ENCODE results near the gene GLIS2.
"Not testable (repeated sequence)": the region's sequence is repeated elsewhere in the genome, so short reads cannot be mapped to it uniquely, and the experiment has no call there.

The GLIS2 gene

GRCh38 chr16:4342866-4343744, 27.2 kb downstream of the GLIS2 start:
- no peak for TF ChIP-seq CTCF (IDR thresholded peaks at IDR 0.05; ENCODE audit: low read depth, low read length)
- Histone ChIP-seq H3K27ac (no peak overlapping the region), H3K27me3 (ENCODE audit: insufficient read depth, low read depth, severe bottlenecking) (no peaks in the 10 kb centered on the region), H3K4me3 (ENCODE audit: low read depth, low read length) (no peak overlapping the region), H3K36me3 (peaks cover 27% of the 10 kb centered on the region), H3K9me3 (ENCODE audit: severe bottlenecking) (no peaks in the 10 kb centered on the region)
- no peak for DNase-seq

- H3K4me3 ChIP-seq (ENCODE audit: low read depth, low read length); H3K27ac ChIP-seq; DNase-seq; H3K9me3 ChIP-seq (ENCODE audit: severe bottlenecking); H3K27me3 ChIP-seq (ENCODE audit: insufficient read depth, low read depth, severe bottlenecking): not testable (repeated sequence)
- peaks cover 19% of the 10 kb centered on the region for H3K36me3 ChIP-seq
Observed at GRCh38 chr16:4344300-4344982, 28.6 kb downstream of the GLIS2 start.

- H3K9me3 ChIP-seq (ENCODE audit: severe bottlenecking), result no peaks in the 10 kb centered on the region
- DNase-seq, result no peak
- no peak overlapping the region for H3K4me3 ChIP-seq (ENCODE audit: low read depth, low read length)
- H3K36me3 ChIP-seq, result peaks cover 14% of the 10 kb centered on the region
- no peaks in the 10 kb centered on the region for H3K27me3 ChIP-seq (ENCODE audit: insufficient read depth, low read depth, severe bottlenecking)
- TF ChIP-seq CTCF (IDR thresholded peaks at IDR 0.05; ENCODE audit: low read depth, low read length), result no peak
- no peak overlapping the region for H3K27ac ChIP-seq
Observed at GRCh38 chr16:4344983-4345835, 29.3 kb downstream of the GLIS2 start.

- H3K27ac ChIP-seq, result no peak overlapping the region
- peaks cover 14% of the 10 kb centered on the region for H3K36me3 ChIP-seq
- H3K9me3 ChIP-seq (ENCODE audit: severe bottlenecking), result no peaks in the 10 kb centered on the region
- no peak for TF ChIP-seq CTCF (IDR thresholded peaks at IDR 0.05; ENCODE audit: low read depth, low read length)
- no peak overlapping the region for H3K4me3 ChIP-seq (ENCODE audit: low read depth, low read length)
- H3K27me3 ChIP-seq (ENCODE audit: insufficient read depth, low read depth, severe bottlenecking), result no peaks in the 10 kb centered on the region
- DNase-seq, result no peak
Observed at GRCh38 chr16:4345836-4346781, 30.2 kb downstream of the GLIS2 start.

- no peak overlapping the region for H3K27ac ChIP-seq
- no peak overlapping the region for H3K4me3 ChIP-seq (ENCODE audit: low read depth, low read length)
- H3K27me3 ChIP-seq (ENCODE audit: insufficient read depth, low read depth, severe bottlenecking), result no peaks in the 10 kb centered on the region
- H3K9me3 ChIP-seq (ENCODE audit: severe bottlenecking), result no peaks in the 10 kb centered on the region
- DNase-seq, result no peak
- no peak for TF ChIP-seq CTCF (IDR thresholded peaks at IDR 0.05; ENCODE audit: low read depth, low read length)
- peaks cover 14% of the 10 kb centered on the region for H3K36me3 ChIP-seq
Observed at GRCh38 chr16:4347010-4347409, 31.1 kb downstream of the GLIS2 start.

Data from WERI-Rb-1 (cell line).